HG02885 (cell line): ENCODE data around the gene SPC24.
"Not testable (repeated sequence)": the region's sequence is repeated elsewhere in the genome, so short reads cannot be mapped to it uniquely, and the experiment has no call there.

Experiments
- ATAC-seq: cut with Tn5 transposase; IDR thresholded peaks from one replicate; pipeline ENCODE4 v1.9.1; 2021; ENCODE audit warnings: mild to moderate bottlenecking; ENCODE audit not compliant: unreplicated experiment, poor library complexity

Gene SPC24

DNA sequence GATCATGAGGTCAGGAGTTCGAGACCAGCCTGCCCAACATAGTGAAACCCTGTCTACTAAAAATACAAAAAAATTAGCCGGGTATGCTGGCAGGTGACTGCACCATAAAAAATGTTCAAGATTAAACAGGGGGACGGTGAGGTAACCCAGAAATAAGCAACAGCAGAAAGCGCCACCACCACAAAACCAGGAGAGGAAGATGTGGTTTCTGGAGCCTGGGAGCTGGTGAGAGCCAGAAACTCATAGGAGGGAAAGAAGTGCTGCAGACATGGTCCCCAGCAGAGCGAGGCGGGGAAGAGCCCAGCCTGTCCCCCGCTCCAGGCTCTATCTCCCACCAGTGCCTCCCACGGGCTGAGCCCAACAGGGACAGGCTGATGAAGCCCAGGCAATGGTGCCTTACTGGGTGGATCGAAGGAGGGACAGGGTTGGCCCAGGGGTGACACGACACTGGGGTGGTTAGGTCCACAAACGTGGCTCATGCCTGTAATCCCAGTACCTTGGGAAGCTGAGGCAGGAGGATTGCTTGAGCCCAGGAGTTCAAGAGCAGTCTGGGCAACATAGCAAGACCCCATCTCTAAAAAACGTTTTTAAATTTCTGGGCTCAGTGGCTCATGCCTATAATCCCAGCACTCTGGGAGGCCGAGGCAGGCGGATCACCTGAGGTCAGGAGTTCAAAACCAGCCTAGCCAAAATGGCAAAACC, 19.0 kb downstream of the SPC24 start:
- no peak for ATAC-seq

GRCh38 chr19:11131471-11131870, 24.1 kb downstream of the SPC24 start:
- ATAC-seq, result no peak

DNA sequence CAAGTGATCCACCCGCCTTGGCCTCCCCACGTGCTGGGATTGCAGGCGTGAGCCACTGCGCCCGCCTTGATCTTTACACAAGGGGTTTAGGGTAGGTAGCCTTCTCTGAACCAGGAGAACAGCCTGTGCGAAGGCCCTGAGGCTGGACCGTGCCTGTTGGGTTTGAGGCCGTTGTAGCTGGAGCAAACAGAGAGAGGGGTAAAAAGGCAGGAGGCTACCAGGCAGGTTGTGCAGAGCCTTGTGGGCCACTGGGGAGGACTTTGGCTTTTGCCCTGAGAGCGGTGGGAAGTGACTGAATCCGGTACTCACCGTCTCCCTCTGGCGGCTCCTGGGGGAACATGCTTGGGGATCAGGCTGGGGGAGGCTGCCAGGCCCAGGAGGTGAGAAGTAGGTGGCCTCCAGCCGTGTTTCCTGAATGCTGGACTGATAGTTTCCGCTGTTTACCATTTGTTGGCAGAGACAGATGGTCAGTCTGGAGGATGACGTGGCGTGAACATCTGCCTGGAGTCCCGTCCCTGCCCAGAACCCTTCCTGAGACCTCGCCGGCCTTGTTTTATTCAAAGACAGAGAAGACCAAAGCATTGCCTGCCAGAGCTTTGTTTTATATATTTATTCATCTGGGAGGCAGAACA, 24.6 kb downstream of the SPC24 start:
- no peak for ATAC-seq

GRCh38 chr19:11127905-11128304, 27.7 kb downstream of the SPC24 start:
- no peak for ATAC-seq

DNA sequence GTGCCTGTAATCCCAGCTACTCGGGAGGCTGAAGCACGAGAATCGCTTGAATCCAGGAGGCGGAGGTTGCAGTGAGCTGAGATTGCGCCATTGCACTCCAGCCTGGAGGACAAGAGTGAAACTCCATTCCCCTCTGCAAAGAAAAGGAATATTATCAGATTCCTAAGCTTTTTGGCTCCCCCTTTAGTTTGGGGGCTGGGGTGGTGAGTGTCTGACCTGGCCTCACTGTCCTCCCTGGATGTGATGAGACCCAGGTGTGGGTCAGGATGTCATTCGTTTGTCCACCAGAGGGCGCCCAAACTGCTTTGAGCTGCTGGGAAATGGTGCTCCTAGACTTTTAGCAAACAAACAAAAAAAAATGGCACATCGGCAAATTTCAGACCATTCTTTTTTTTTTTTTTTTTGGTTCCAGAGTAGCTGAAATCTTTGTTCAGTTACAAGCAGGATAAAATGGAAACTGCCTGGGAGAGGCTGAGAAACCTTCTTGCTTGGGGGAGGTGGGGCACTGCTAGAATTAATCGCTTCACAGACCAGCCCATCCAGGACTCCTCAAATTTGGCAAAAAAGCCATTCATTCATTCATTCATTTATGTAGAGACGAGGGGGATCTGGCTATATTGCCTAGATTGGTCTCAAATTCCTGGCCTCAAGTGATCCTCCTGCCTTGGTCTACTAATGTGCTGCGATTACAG, 29.4 kb downstream of the SPC24 start:
- no peak for ATAC-seq

GRCh38 chr19:11124157-11124556, 31.4 kb downstream of the SPC24 start:
- not testable (repeated sequence) for ATAC-seq

DNA sequence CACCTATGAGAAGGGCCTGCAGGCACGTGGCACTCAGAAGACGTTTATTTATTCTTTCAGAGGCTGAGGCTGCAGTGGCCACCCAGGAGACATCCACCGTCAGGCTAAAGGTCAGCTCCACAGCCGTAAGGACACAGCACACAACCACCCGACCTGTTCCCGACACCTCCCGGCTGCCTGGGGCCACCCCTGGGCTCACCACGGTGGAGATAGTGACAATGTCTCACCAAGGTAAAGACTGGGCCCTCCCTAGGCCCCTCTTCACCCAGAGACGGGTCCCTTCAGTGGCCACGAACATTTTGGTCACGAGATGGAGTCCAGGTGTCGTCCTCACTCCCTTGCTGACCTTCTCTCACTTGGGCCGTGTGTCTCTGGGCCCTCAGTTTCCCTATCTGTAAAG, 32.5 kb downstream of the SPC24 start:
- ATAC-seq, result no peak

- ATAC-seq, result not testable (repeated sequence)
Observed at GRCh38 chr19:11121963-11122362, 33.6 kb downstream of the SPC24 start.

- no peak for ATAC-seq
Observed at GRCh38 chr19:11116507-11116906, 39.1 kb downstream of the SPC24 start.

- ATAC-seq, result no peak
Observed at GRCh38 chr19:11115895-11116446, 39.6 kb downstream of the SPC24 start.

DNA sequence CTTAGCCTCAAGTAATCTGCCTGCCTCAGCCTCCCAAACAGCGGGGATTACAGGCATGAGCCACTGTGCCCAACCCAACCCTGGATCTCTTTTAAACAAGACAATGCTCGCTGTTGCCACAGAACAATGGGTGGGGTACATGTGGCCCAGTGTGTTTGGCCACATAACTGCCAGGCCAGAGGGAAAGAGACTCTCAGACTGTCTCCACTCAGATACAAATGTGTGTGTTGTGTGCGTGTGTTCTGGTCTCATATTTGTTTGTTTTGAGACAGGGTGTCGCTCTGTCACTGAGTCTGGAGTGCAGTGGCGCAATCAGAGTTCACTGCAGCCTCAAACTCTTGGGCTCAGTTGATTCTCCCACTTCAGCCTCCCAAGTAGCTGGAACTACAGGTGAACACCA, 40.5 kb downstream of the SPC24 start:
- ATAC-seq, result no peak

- ATAC-seq, result no peak
Observed at GRCh38 chr19:11113140-11113708, 42.4 kb downstream of the SPC24 start.

DNA sequence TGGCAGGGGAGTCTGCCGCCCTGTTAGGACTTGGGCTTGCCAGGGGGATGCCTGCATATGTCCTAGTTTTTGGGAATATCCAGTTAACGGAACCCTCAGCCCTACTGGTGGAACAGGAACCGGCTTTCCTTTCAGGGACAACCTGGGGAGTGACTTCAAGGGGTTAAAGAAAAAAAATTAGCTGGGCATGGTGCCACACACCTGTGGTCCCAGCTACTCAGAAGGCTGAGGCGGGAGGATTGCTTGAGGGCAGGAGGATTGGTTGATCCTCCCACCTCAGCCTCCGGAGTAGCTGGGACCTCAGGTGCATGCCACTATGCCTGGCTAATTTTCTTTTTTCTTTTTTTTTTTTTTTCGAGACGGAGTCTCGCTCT, 43.8 kb downstream of the SPC24 start:
- ATAC-seq, result no peak

DNA sequence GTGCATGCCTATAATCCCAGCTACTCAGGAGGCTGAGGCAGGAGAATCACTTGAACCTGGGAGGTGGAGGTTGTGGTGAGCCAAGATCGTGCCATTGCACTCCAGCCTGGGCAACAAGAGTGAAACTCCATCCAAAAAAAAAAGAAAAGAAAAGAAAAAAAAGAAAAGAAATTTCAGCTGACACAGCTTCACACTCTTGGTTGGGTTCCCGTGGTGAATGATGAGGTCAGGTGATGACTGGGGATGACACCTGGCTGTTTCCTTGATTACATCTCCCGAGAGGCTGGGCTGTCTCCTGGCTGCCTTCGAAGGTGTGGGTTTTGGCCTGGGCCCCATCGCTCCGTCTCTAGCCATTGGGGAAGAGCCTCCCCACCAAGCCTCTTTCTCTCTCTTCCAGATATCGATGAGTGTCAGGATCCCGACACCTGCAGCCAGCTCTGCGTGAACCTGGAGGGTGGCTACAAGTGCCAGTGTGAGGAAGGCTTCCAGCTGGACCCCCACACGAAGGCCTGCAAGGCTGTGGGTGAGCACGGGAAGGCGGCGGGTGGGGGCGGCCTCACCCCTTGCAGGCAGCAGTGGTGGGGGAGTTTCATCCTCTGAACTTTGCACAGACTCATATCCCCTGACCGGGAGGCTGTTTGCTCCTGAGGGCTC, 44.3 kb downstream of the SPC24 start:
- no peak for ATAC-seq

DNA sequence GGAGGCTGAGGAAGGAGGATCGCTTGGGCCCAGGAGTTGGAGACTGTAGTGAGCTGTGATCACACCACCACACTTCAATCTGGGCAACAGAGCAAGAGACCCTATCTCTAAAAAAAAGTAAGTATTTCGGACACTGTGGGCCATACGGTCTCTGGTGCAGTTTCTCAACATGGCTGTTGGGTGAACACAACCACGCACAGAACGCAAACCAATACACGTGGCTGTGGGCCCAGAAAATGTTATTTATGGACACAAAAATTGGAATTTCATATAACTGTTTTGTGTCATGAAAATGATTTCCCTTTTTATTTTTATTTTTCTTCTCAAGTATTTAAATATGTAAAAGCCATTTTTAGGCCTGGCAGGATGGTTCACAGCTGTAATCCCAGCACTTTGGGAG, 46.8 kb downstream of the SPC24 start:
- no peak for ATAC-seq

DNA sequence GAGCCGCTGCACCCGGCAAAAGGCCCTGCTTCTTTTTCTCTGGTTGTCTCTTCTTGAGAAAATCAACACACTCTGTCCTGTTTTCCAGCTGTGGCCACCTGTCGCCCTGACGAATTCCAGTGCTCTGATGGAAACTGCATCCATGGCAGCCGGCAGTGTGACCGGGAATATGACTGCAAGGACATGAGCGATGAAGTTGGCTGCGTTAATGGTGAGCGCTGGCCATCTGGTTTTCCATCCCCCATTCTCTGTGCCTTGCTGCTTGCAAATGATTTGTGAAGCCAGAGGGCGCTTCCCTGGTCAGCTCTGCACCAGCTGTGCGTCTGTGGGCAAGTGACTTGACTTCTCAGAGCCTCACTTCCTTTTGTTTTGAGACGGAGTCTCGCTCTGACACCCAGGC, 49.1 kb downstream of the SPC24 start:
- no peak for ATAC-seq

DNA sequence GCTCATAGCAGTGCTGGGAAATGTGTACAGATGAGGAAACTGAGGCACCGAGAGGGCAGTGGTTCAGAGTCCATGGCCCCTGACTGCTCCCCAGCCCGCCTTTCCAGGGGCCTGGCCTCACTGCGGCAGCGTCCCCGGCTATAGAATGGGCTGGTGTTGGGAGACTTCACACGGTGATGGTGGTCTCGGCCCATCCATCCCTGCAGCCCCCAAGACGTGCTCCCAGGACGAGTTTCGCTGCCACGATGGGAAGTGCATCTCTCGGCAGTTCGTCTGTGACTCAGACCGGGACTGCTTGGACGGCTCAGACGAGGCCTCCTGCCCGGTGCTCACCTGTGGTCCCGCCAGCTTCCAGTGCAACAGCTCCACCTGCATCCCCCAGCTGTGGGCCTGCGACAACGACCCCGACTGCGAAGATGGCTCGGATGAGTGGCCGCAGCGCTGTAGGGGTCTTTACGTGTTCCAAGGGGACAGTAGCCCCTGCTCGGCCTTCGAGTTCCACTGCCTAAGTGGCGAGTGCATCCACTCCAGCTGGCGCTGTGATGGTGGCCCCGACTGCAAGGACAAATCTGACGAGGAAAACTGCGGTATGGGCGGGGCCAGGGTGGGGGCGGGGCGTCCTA, 50.5 kb downstream of the SPC24 start:
- no peak for ATAC-seq

- not testable (repeated sequence) for ATAC-seq
Observed at GRCh38 chr19:11103667-11104066, 51.9 kb downstream of the SPC24 start.

DNA sequence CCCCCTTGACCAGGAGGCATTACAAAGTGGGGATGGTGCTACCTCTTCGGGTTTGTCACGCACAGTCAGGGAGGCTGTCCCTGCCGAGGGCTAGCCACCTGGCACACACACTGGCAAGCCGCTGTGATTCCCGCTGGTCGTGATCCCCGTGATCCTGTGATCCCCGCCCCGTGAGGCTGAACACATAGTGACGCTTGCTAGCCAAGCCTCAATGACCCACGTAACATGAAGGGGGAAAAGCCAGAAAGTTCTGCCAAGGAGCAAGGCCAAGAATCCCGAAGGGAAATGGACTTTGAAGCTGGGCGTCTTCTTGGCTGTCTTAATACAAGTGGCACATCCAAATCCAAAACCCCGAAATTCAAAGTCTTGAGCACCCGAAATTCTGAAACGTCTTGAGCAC, 52.6 kb downstream of the SPC24 start:
- ATAC-seq, result no peak

- no peak for ATAC-seq
Observed at GRCh38 chr19:11101057-11101456, 54.5 kb downstream of the SPC24 start.
